AG09319 (cell line): ENCODE results near the gene ID3.

Experiments used
- DNase-seq: peaks from one replicate; pipeline ENCODE4 v3.0.0-alpha.2; 2010; ENCODE audit warnings: low read depth; ENCODE audit errors: extremely low read depth
- TF ChIP-seq, protein P1 (sequence below): IDR thresholded peaks from 2 replicates; pipeline ENCODE4 v1.5.1; 2011; ENCODE audit warnings: low read depth, mild to moderate bottlenecking, inconsistent platforms, low read length, moderate library complexity

The ID3 gene

GRCh38 chr1:23563003-23563402 is 3.7 kb upstream of the ID3 start:
- TF ChIP-seq, protein P1, sequence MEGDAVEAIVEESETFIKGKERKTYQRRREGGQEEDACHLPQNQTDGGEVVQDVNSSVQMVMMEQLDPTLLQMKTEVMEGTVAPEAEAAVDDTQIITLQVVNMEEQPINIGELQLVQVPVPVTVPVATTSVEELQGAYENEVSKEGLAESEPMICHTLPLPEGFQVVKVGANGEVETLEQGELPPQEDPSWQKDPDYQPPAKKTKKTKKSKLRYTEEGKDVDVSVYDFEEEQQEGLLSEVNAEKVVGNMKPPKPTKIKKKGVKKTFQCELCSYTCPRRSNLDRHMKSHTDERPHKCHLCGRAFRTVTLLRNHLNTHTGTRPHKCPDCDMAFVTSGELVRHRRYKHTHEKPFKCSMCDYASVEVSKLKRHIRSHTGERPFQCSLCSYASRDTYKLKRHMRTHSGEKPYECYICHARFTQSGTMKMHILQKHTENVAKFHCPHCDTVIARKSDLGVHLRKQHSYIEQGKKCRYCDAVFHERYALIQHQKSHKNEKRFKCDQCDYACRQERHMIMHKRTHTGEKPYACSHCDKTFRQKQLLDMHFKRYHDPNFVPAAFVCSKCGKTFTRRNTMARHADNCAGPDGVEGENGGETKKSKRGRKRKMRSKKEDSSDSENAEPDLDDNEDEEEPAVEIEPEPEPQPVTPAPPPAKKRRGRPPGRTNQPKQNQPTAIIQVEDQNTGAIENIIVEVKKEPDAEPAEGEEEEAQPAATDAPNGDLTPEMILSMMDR = no peak
- DNase-seq = no peak

GRCh38 chr1:23562137-23562876 is 3.0 kb upstream of the ID3 start:
- TF ChIP-seq, protein P1 = no peak
- DNase-seq = peak; percentile 93

DNA sequence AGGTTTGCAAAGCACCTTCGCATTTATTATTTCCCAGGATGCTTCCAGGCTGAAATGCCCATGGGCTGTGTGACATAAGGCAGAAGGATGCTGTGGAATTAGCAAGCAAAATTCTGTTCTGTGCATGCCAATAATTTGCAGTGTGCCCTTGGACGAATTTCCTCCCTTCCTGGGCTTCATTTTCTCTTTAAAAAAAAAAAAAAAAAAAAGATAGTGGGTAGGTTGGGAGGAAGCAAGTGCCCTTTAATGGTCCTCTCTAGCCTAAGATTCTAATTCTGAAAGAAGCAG is 2.5 kb upstream of the ID3 start:
- TF ChIP-seq, protein P1 = no peak
- no peak for DNase-seq

DNA sequence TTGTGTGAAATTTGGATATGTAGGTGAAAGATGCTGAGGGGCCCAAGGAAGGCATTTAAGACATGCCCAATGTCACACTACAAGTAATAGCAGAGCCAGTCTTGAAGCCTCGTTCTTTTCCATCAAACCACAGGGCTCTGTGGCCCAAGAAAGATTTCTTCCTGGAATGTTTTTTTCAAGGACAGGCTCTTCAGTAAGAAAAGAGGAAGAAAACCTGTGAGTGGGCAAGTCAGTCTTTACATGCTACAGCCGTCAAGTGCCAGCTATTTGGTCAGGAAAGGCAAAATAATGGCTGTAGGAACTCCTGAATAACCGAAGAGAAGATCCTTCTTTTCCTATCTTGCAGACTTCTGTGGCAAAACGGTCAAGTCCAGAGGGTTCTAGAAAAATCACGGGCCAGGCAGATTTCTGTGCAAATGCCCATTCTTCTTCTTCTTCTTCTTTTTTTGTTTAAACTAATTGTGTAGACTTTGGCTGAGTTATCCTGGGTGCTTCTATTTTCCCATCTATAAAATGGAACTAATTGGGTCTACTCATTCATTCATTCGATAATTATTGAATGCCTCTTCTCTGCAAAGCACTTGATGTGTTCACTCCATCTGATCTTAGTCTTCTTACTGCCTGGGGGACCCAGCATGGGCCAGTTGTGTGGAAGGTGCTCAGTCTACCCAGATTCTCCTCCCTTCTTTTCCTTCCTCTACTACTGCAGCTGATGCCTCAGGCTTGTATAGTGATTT is 1.9 kb upstream of the ID3 start:
- no peak for DNase-seq
- TF ChIP-seq, protein P1 = no peak

DNA sequence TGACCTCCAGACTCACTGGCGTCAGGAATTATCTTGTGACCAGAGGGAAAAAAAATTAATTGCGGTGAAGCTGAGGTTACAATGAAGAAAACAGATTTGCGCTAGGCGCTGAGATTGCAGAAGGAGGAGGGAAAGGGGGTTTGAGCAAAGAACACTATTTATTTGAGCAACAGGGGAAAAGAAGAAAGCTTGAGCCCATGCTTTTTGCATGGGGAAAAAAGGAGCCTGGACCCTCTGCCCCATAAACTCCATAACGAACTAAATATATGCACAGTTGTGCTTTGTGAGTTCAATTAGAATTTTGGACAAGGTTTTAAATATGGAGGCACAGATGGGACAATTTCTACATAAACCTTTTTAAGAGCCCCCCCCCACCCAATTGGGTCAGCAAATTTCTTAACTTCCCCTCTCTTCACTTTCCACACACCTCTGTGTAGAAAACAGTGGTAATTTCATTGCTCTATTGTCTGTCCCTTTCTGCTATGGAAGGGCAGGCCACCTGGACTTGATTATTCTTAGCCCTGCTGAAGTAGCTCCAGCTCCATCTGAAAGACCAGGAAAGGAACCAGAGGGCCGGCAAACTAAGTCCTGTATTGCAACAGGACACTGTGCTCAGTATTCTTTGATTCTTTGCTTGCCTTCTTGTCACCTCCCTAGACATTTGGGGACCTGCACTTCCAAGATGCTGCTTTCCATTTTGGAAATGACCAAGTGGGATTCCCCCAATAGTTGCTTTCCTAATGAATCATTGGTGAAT is 862 bp upstream of the ID3 start:
- TF ChIP-seq, protein P1 = no peak
- DNase-seq = no peak

DNA sequence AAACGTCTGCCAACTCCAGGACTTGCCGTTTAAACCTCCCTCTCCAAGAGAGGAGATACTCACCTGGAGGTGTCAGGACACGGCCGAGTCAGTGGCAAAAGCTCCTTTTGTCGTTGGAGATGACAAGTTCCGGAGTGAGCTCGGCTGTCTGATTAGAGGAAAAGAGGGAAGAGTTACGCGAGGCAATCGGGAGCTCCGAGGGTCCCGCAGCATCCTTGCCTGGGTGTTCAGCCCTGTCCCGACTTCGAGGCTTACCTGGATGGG is 497 bp downstream of the ID3 start:
- TF ChIP-seq, protein P1 = no peak
- DNase-seq = no peak
